ENCODE measurements around the gene DRAXIN. TPM values are rescaled to one million over a fixed set of nuclear protein-coding genes. Genes with fewer than 3 reads are reported as not detected.

Gene DRAXIN
- total RNA-seq, 1 experiment from 2014 or later, result 20.5 TPM

- peak overlapping the region; percentile 46 to 57 (median 53); a peak in 4 of 7 replicates for H3K27ac Mint-ChIP-seq
- Histone ChIP-seq H3K14ac (ENCODE audit: insufficient read depth, low read length) (no peak overlapping the region), H3K27ac (ENCODE audit: insufficient read length, low read depth, low read length) (no peak overlapping the region), H2AK5ac (ENCODE audit: insufficient read length, low read length) (no peak overlapping the region), H2BK120ac (ENCODE audit: low read depth, low read length, poor library complexity, severe bottlenecking) (no peak overlapping the region), H2BK12ac (ENCODE audit: insufficient read length, low read depth, low read length) (no peak overlapping the region), H3K4me2 (ENCODE audit: insufficient read depth, insufficient read length, low read length) (no peak overlapping the region), H3K4me1 (ENCODE audit: insufficient read depth, low read length) (peaks cover 10% of the 10 kb centered on the region), H4K91ac (ENCODE audit: insufficient read length, low read depth, low read length) (no peak overlapping the region), H2BK5ac (ENCODE audit: insufficient read length, low read length) (no peak overlapping the region), H3K9ac (ENCODE audit: extremely low read depth, insufficient read length, low read length) (no peak overlapping the region), H3K18ac (ENCODE audit: insufficient read length, low read depth, low read length) (no peak overlapping the region), H4K20me1 (ENCODE audit: control insufficient read depth, insufficient read depth, insufficient read length) (peaks cover 8% of the 10 kb centered on the region), H4K8ac (replicated peaks; ENCODE audit: insufficient read length, low read depth, low read length) (no peak overlapping the region), H3T11ph (ENCODE audit: low read length) (no peak overlapping the region), H3K79me1 (ENCODE audit: insufficient read depth, low read depth, low read length, poor library complexity, severe bottlenecking) (no peaks in the 10 kb centered on the region), H3K79me2 (ENCODE audit: insufficient read depth, low read length) (no peaks in the 10 kb centered on the region; the same call in 1 of the 2 replicates), H3K56ac (ENCODE audit: insufficient read length, low read depth, low read length) (no peak overlapping the region), H3K9me3 (ENCODE audit: control insufficient read depth, low read depth, low read length) (no peaks in the 10 kb centered on the region), H3K4ac (ENCODE audit: low read depth, low read length) (no peak overlapping the region), H2BK15ac (ENCODE audit: low read depth, low read length) (no peak overlapping the region), H2BK20ac (ENCODE audit: low read depth, low read length, poor library complexity, severe bottlenecking) (no peak overlapping the region), H3K27me3 (ENCODE audit: insufficient read depth, low read length) (no peaks in the 10 kb centered on the region), H3K23me2 (ENCODE audit: insufficient read length, low read depth, low read length, poor library complexity, severe bottlenecking) (peaks cover 5% of the 10 kb centered on the region), H4K5ac (ENCODE audit: insufficient read length, low read depth, low read length) (no peak overlapping the region), H3K23ac (ENCODE audit: insufficient read length, low read depth, low read length) (no peak overlapping the region), H2AFZ (ENCODE audit: low read length) (no peak overlapping the region)
- no peak for DNase-seq
- H3K4me3 Mint-ChIP-seq, result no peak overlapping the region; a peak in 1 of 5 replicates
- no peaks in the 10 kb centered on the region for H3K9me3 Mint-ChIP-seq
- no peaks in the 10 kb centered on the region for H3K27me3 Mint-ChIP-seq (ENCODE audit: low read depth)
- TF ChIP-seq CTCF (conservative IDR thresholded peaks at IDR 0.05), result no peak
- peaks cover 48 to 53% of the 10 kb centered on the region in 2 experiments for H3K4me1 Mint-ChIP-seq
- peaks cover 0 to 10% (median under 1%) of the 10 kb centered on the region in 3 experiments; a peak in 5 of 7 replicates for H3K36me3 Mint-ChIP-seq (ENCODE audit: insufficient read depth in 1 of 3, low read depth in 3 of 3)
- no CpG with 5 or more reads among the region's 8 CpGs for WGBS (ENCODE audit: extremely low coverage, insufficient read length, low lambda C conversion rate)
These were observed 12.1 kb downstream of the DRAXIN start for GRCh38 chr1:11703357-11704193.

Measured in H9 (cell line).